GM19351 (cell line): ENCODE measurements around the gene ITSN2.

Experiments
- ATAC-seq: cut with Tn5 transposase; IDR thresholded peaks from one replicate; pipeline ENCODE4 v1.9.1; 2021; ENCODE audit warnings: mild to moderate bottlenecking, moderate library complexity; ENCODE audit not compliant: unreplicated experiment

Gene ITSN2

GRCh38 chr2:24337890-24338289 lies 22.4 kb downstream of the ITSN2 start:
- no peak for ATAC-seq

- ATAC-seq: no peak
Observed at GRCh38 chr2:24336811-24337210, 23.5 kb downstream of the ITSN2 start.

GRCh38 chr2:24334245-24334633 lies 26.1 kb downstream of the ITSN2 start:
- ATAC-seq: no peak

GRCh38 chr2:24332791-24333540 lies 27.4 kb downstream of the ITSN2 start:
- no peak for ATAC-seq

- peak; percentile 31 for ATAC-seq
Observed at GRCh38 chr2:24330161-24330560, 30.2 kb downstream of the ITSN2 start.

- ATAC-seq: peak; percentile 53
Observed at GRCh38 chr2:24329700-24330099, 30.6 kb downstream of the ITSN2 start.

GRCh38 chr2:24328010-24328409 lies 32.3 kb downstream of the ITSN2 start:
- ATAC-seq: no peak

GRCh38 chr2:24317491-24317920 lies 42.8 kb downstream of the ITSN2 start:
- no peak for ATAC-seq

GRCh38 chr2:24315669-24316068 lies 44.7 kb downstream of the ITSN2 start:
- ATAC-seq: peak; percentile 71

- peak; percentile 43 for ATAC-seq
Observed at GRCh38 chr2:24313744-24314632, 46.3 kb downstream of the ITSN2 start.

- no peak for ATAC-seq
Observed at GRCh38 chr2:24307961-24308360, 52.4 kb downstream of the ITSN2 start.

GRCh38 chr2:24304631-24305030 lies 55.7 kb downstream of the ITSN2 start:
- no peak for ATAC-seq

- no peak for ATAC-seq
Observed at GRCh38 chr2:24304098-24304497, 56.2 kb downstream of the ITSN2 start.

- no peak for ATAC-seq
Observed at GRCh38 chr2:24301599-24301998, 58.7 kb downstream of the ITSN2 start.

- ATAC-seq: no peak
Observed at GRCh38 chr2:24297663-24298062, 62.7 kb downstream of the ITSN2 start.

- no peak for ATAC-seq
Observed at GRCh38 chr2:24287171-24287570, 73.2 kb downstream of the ITSN2 start.

- no peak for ATAC-seq
Observed at GRCh38 chr2:24285484-24286152, 74.7 kb downstream of the ITSN2 start.

GRCh38 chr2:24280645-24281044 lies 79.7 kb downstream of the ITSN2 start:
- no peak for ATAC-seq

- no peak for ATAC-seq
Observed at GRCh38 chr2:24280161-24280560, 80.2 kb downstream of the ITSN2 start.

GRCh38 chr2:24276349-24276899 lies 83.9 kb downstream of the ITSN2 start:
- ATAC-seq: no peak

- no peak for ATAC-seq
Observed at GRCh38 chr2:24274809-24275208, 85.5 kb downstream of the ITSN2 start.
